ENCODE data around the gene AVPI1.
A peak's percentile ranks its signal among the peaks of the same experiment; 100 is the strongest.
"Not testable (repeated sequence)": the region's sequence is repeated elsewhere in the genome, so short reads cannot be mapped to it uniquely, and the experiment has no call there.

Gene AVPI1

GRCh38 chr10:97711640-97712572 is 24.9 kb upstream of the AVPI1 start:
- DNase-seq = no peak

- peak in 1 of 2 donors; percentile 38 for DNase-seq
These were observed 22.2 kb upstream of the AVPI1 start for GRCh38 chr10:97708976-97709946.

- DNase-seq = no peak
These were observed 21.1 kb upstream of the AVPI1 start for GRCh38 chr10:97708167-97708566.

- no peak for DNase-seq
These were observed 20.3 kb upstream of the AVPI1 start for GRCh38 chr10:97707134-97707861.

- DNase-seq = no peak
These were observed 18.1 kb upstream of the AVPI1 start for GRCh38 chr10:97705006-97705670.

GRCh38 chr10:97704341-97704740 is 17.3 kb upstream of the AVPI1 start:
- DNase-seq = no peak

- DNase-seq = no peak
These were observed 16.5 kb upstream of the AVPI1 start for GRCh38 chr10:97703398-97704067.

GRCh38 chr10:97701438-97702069 is 14.5 kb upstream of the AVPI1 start:
- DNase-seq = peak in 1 of 2 donors; percentile 45

GRCh38 chr10:97698072-97698655 is 11.1 kb upstream of the AVPI1 start:
- DNase-seq = not testable (repeated sequence)

- no peak for DNase-seq
These were observed 3.1 kb upstream of the AVPI1 start for GRCh38 chr10:97690133-97690532.

GRCh38 chr10:97689559-97690020 is 2.5 kb upstream of the AVPI1 start:
- DNase-seq = peak in 1 of 2 donors; percentile 23

GRCh38 chr10:97687785-97688781 is 1.0 kb upstream of the AVPI1 start:
- no peak for DNase-seq

- DNase-seq = no peak
These were observed 610 bp downstream of the AVPI1 start for GRCh38 chr10:97686301-97686961.

- no peak for DNase-seq
These were observed 1.6 kb downstream of the AVPI1 start for GRCh38 chr10:97685395-97685958.

- no peak for DNase-seq
These were observed 2.1 kb downstream of the AVPI1 start for GRCh38 chr10:97684866-97685394.

GRCh38 chr10:97684368-97684713 is 2.7 kb downstream of the AVPI1 start:
- not testable (repeated sequence) for DNase-seq

- no peak for DNase-seq
These were observed 3.3 kb downstream of the AVPI1 start for GRCh38 chr10:97683556-97684367.

Data from bone marrow (tissue), 2 donors.